Endothelial cell of umbilical vein (primary cell): ENCODE data around the gene CUEDC1.

ENCODE experiments used
- CTCF ChIP-seq, 2 donors: IDR thresholded peaks; 1 replicate in 1 of 2; 2 replicates in 1 of 2; pipeline ENCODE4 v1.5.1; 2011; ENCODE audit warnings: low read length in 2 of 2, mild to moderate bottlenecking in 2 of 2, moderate library complexity in 2 of 2, control low read depth in 1 of 2, inconsistent platforms in 1 of 2, low read depth in 1 of 2; ENCODE audit not compliant: insufficient read depth in 1 of 2; ENCODE audit errors: extremely low read depth in 1 of 2
- EZH2 ChIP-seq: IDR thresholded peaks from 2 replicates; pipeline ENCODE4 v1.6.1; 2012; ENCODE audit warnings: borderline replicate concordance, low read depth, mild to moderate bottlenecking, moderate library complexity, low read length, inconsistent platforms; ENCODE audit not compliant: severe bottlenecking
- FOS ChIP-seq: IDR thresholded peaks from 2 replicates; pipeline ENCODE4 v1.6.1; 2011; ENCODE audit warnings: mild to moderate bottlenecking, low read length, moderate library complexity, borderline replicate concordance; ENCODE audit not compliant: insufficient read depth
- JUN ChIP-seq: IDR thresholded peaks from 2 replicates; pipeline ENCODE4 v1.6.1; 2011; ENCODE audit warnings: borderline replicate concordance, low read depth; ENCODE audit not compliant: insufficient read length, insufficient read depth
- MAX ChIP-seq: IDR thresholded peaks from 2 replicates; pipeline ENCODE4 v1.6.1; 2011; ENCODE audit not compliant: insufficient read depth, insufficient read length
- MYC ChIP-seq: IDR thresholded peaks from one replicate; pipeline ENCODE4 v1.6.1; 2011; ENCODE audit warnings: mild to moderate bottlenecking, low read depth, low read length
- POLR2A ChIP-seq: IDR thresholded peaks from 2 replicates; pipeline ENCODE4 v1.6.1; 2012; ENCODE audit warnings: low read depth, mild to moderate bottlenecking, control low read depth, low read length
- POLR2AphosphoS5 ChIP-seq: IDR thresholded peaks from 2 replicates; pipeline ENCODE4 v1.6.1; 2012; ENCODE audit warnings: low read depth, mild to moderate bottlenecking, control low read depth, low read length, moderate library complexity; ENCODE audit not compliant: insufficient read depth

- TF ChIP-seq CTCF (IDR thresholded peaks at IDR 0.05; ENCODE audit: extremely low read depth in 1 of 2, insufficient read depth in 1 of 2, low read depth in 1 of 2, low read length in 2 of 2), result no peak
- no peak for TF ChIP-seq EZH2
- TF ChIP-seq MYC, result no peak
- TF ChIP-seq JUN, result no peak
- TF ChIP-seq POLR2A, result no peak
- no peak for TF ChIP-seq MAX
- TF ChIP-seq POLR2AphosphoS5, result no peak
- no peak for TF ChIP-seq FOS
Measured at GRCh38 chr17:57938061-57938502, 17.1 kb downstream of the CUEDC1 start.
